IMR-90 (cell line): ENCODE results near the gene MEGF6. TPM values are rescaled to one million over a fixed set of nuclear protein-coding genes. Genes with fewer than 3 reads are reported as not detected.

Source experiments
- ATAC-seq: fragments of 200-7000 bp; cut with Tn5 transposase; 2 replicates; pipeline ENCODE4 v1.9.1; 2020; ENCODE audit warnings: low read depth, mild to moderate bottlenecking, moderate library complexity
- BruUV-seq: library from RNA; stranded (reverse); fragments of 400-500 nt; replicated peaks from 2 replicates; lab custom pipeline; 2021; lab: Mats Ljungman, UMichigan
- CTCF ChIA-PET: fragments of 300-600 bp; formaldehyde crosslinking; extraction: SDS; loops from one replicate; lab custom pipeline; 2021; ENCODE audit warnings: antibody characterized with exemption; lab: Yijun Ruan, JAX
- POLR2A ChIA-PET: fragments of 300-600 bp; sonication (Branson Sonifier 250); formaldehyde crosslinking; loops from one replicate; lab custom pipeline; 2022; ENCODE audit warnings: antibody characterized with exemption; ENCODE audit not compliant: unreplicated experiment; lab: Charles Lee
- DNase-seq: peaks from one replicate; pipeline ENCODE4 v3.0.0; 2013
- H2AFZ ChIP-seq: replicated peaks from 2 replicates; pipeline ENCODE3; 2013; ENCODE audit warnings: low read length, mild to moderate bottlenecking; ENCODE audit not compliant: poor library complexity
- H2AK5ac ChIP-seq: 2 replicates; pipeline ENCODE4 v1.6.1; 2013; ENCODE audit warnings: low read depth, low read length, inconsistent platforms
- H2AK9ac ChIP-seq: replicated peaks from 2 replicates; pipeline ENCODE3; 2013; ENCODE audit warnings: mild to moderate bottlenecking, low read depth, low read length, moderate library complexity; ENCODE audit not compliant: poor library complexity
- H2BK120ac ChIP-seq: 2 replicates; pipeline ENCODE4 v1.6.1; 2013; ENCODE audit warnings: low read depth, low read length, inconsistent platforms
- H2BK15ac ChIP-seq: 3 replicates; pipeline ENCODE4 v1.6.1; 2013; ENCODE audit warnings: low read depth, low read length, inconsistent platforms
- H2BK20ac ChIP-seq: 2 replicates; pipeline ENCODE4 v1.6.1; 2013; ENCODE audit warnings: low read depth, mild to moderate bottlenecking, inconsistent platforms, low read length, moderate library complexity
- H2BK5ac ChIP-seq: 2 replicates; pipeline ENCODE4 v1.6.1; 2013; ENCODE audit warnings: mild to moderate bottlenecking, low read depth, low read length, inconsistent platforms; ENCODE audit not compliant: poor library complexity, severe bottlenecking
- H3K14ac ChIP-seq: replicated peaks from 2 replicates; pipeline ENCODE4 v1.6.1; 2013; ENCODE audit warnings: low read depth, low read length, inconsistent platforms
- H3K18ac ChIP-seq: 2 replicates; pipeline ENCODE4 v1.6.1; 2013; ENCODE audit warnings: low read depth, low read length, control low read depth
- H3K23ac ChIP-seq: 2 replicates; pipeline ENCODE4 v1.6.1; 2013; ENCODE audit warnings: low read depth, low read length, inconsistent platforms
- H3K27ac ChIP-seq: 2 replicates; pipeline ENCODE4 v1.5.1; 2013; ENCODE audit warnings: mild to moderate bottlenecking, control low read depth, low read length; ENCODE audit not compliant: insufficient read depth
- H3K27me3 ChIP-seq: 2 replicates; pipeline ENCODE4 v1.6.1; 2013; ENCODE audit warnings: low read length; ENCODE audit not compliant: control insufficient read depth, insufficient read depth
- H3K36me3 ChIP-seq: 2 replicates; pipeline ENCODE4 v1.6.1; 2013; ENCODE audit warnings: low read length, mixed read lengths; ENCODE audit not compliant: control insufficient read depth, insufficient read depth
- H3K4ac ChIP-seq: 2 replicates; pipeline ENCODE4 v1.6.1; 2013; ENCODE audit warnings: low read depth, low read length, inconsistent platforms
- H3K4me1 ChIP-seq: 2 replicates; pipeline ENCODE4 v1.6.1; 2013; ENCODE audit warnings: low read length, mixed read lengths; ENCODE audit not compliant: control insufficient read depth, insufficient read depth
- H3K4me2 ChIP-seq: 2 replicates; pipeline ENCODE4 v1.6.1; 2013; ENCODE audit warnings: low read depth, mild to moderate bottlenecking, control low read depth, low read length, moderate library complexity
- H3K4me3 ChIP-seq: 2 replicates; pipeline ENCODE4 v1.5.1; 2013; ENCODE audit warnings: low read depth, mild to moderate bottlenecking, control low read depth, low read length, moderate library complexity; ENCODE audit not compliant: insufficient read depth
- H3K56ac ChIP-seq: 2 replicates; pipeline ENCODE4 v1.6.1; 2013; ENCODE audit warnings: low read length, inconsistent platforms; ENCODE audit not compliant: insufficient read depth; ENCODE audit errors: extremely low read depth
- H3K79me1 ChIP-seq, 2 experiments: 2 replicates each; pipeline ENCODE4 v1.6.1; 2013; ENCODE audit warnings: low read length in 2 of 2, inconsistent platforms in 1 of 2, low read depth in 1 of 2
- H3K9ac ChIP-seq: 2 replicates; pipeline ENCODE4 v1.6.1; 2013; ENCODE audit warnings: low read depth, low read length, control low read depth
- H3K9me1 ChIP-seq: 2 replicates; pipeline ENCODE4 v1.6.1; 2013; ENCODE audit warnings: low read length, inconsistent platforms; ENCODE audit not compliant: insufficient read depth
- H3K9me3 ChIP-seq: 2 replicates; pipeline ENCODE4 v1.6.1; 2013; ENCODE audit warnings: low read length; ENCODE audit not compliant: control insufficient read depth, insufficient read depth
- H4K20me1 ChIP-seq: 2 replicates; pipeline ENCODE4 v1.6.1; 2013; ENCODE audit warnings: low read length, inconsistent platforms; ENCODE audit not compliant: insufficient read depth
- H4K5ac ChIP-seq: 2 replicates; pipeline ENCODE4 v1.6.1; 2013; ENCODE audit warnings: mild to moderate bottlenecking, low read depth, low read length, control low read depth
- H4K8ac ChIP-seq, 2 experiments: 2 replicates each; pipeline ENCODE4 v1.6.1; 2013; ENCODE audit warnings: low read depth in 2 of 2, low read length in 2 of 2, control low read depth in 1 of 2, inconsistent platforms in 1 of 2
- H4K91ac ChIP-seq: 2 replicates; pipeline ENCODE4 v1.6.1; 2013; ENCODE audit warnings: low read depth, low read length, inconsistent platforms; ENCODE audit not compliant: insufficient read depth
- CHD1 ChIP-seq: IDR thresholded peaks from 2 replicates; pipeline ENCODE4 v1.6.1; 2012; ENCODE audit warnings: low read depth, low read length, improper control_type of control experiment
- WGBS, 2 experiments: methylation state at CpG; one replicate each; pipeline versions ENCODE4 v1.1.5 to v1.1.7; 2013; ENCODE audit warnings: missing lambda C conversion rate in 2 of 2; ENCODE audit not compliant: insufficient read length in 1 of 2; ENCODE audit errors: extremely low coverage in 2 of 2; 5-methylcytosine and 5-hydroxymethylcytosine counted together
- dilution Hi-C: fragments of 300-500 bp; cut with HindIII; formaldehyde crosslinking; loops from one replicate; pipeline ENCODE4 v1.14.3; 2018; ENCODE audit warnings: low sequenced_read_pairs; ENCODE audit not compliant: unreplicated experiment
- in situ Hi-C: fragments of 300-500 bp; cut with MboI; formaldehyde crosslinking; loops from 3 replicates; pipeline ENCODE4 v1.14.3; 2019; ENCODE audit warnings: low sequenced_read_pairs, inconsistent platforms, mixed read lengths
- intact Hi-C: fragments of 100-400 bp; cut with micrococcal nuclease; formaldehyde crosslinking; loops from 2 replicates; pipeline ENCODE4 v1.10.0; 2022
- polyA plus RNA-seq, 3 experiments: library from polyadenylated mRNA; depleted of rRNA; stranded (reverse); fragments of >200 nt; gene quantifications; 2 replicates each; pipeline ENCODE4 v1.2.3, GENCODE V29; 2012; ENCODE audit warnings: low replicate concordance in 1 of 3
- total RNA-seq: library from RNA; depleted of rRNA; stranded (reverse); fragments of >200 nt; gene quantifications from 2 replicates; pipeline ENCODE4 v1.2.3, GENCODE V29; 2012

MEGF6 gene
- total and polyA plus RNA-seq, 2 of the 4 experiments (the other 2 are of a cell fraction) = 0.72 to 4.1 TPM

GRCh38 chr1:3568815-3569435 is 42.4 kb downstream of the MEGF6 start:
- no peaks in the 10 kb centered on the region for H3K4me1 ChIP-seq
- no peak overlapping the region for H3K18ac ChIP-seq
- WGBS, 2 experiments = 80% methylated on average over 4 of the region's 13 CpGs; no CpG with 5 or more reads in 1 of the 2 experiments
- H3K36me3 ChIP-seq = no peaks in the 10 kb centered on the region
- H4K5ac ChIP-seq = no peak overlapping the region
- dilution Hi-C loops (no loop called here), in situ Hi-C loops (no loop called here), intact Hi-C loops (loop anchor here (10.0 kb wide), 1 partner anchor 156 kb away; no protein-coding TSS in a partner anchor)
- no peak overlapping the region for H3K9ac ChIP-seq
- no peak overlapping the region for H2BK20ac ChIP-seq
- H3K79me1 ChIP-seq = no peaks in the 10 kb centered on the region
- no peak overlapping the region for H2AFZ ChIP-seq
- ATAC-seq (no peak), DNase-seq (no peak)
- H3K27ac ChIP-seq = no peak overlapping the region
- no peak overlapping the region for H3K4me3 ChIP-seq
- H4K8ac ChIP-seq = no peak overlapping the region
- ChIA-PET CTCF (interaction anchor here (1.0 kb wide), 1 partner anchor 50 kb away, joined by 3 read pairs; no protein-coding TSS in a partner anchor), POLR2A (no interaction called here)
- H3K23ac ChIP-seq = no peak overlapping the region
- no peak overlapping the region for H2BK5ac ChIP-seq
- no peak overlapping the region for H2BK120ac ChIP-seq
- no peak overlapping the region for H2BK15ac ChIP-seq
- H3K14ac ChIP-seq = no peak overlapping the region
- H3K27me3 ChIP-seq = peaks cover 8% of the 10 kb centered on the region; the same call in 1 of the 2 replicates
- TF ChIP-seq CHD1 = no peak
- H3K56ac ChIP-seq = no peak overlapping the region
- H2AK5ac ChIP-seq = no peak overlapping the region
- H3K4me2 ChIP-seq = no peak overlapping the region
- no peaks in the 10 kb centered on the region for H3K9me3 ChIP-seq
- H3K4ac ChIP-seq = no peak overlapping the region
- BruUV-seq = no TSS peak
- H3K9me1 ChIP-seq = no peaks in the 10 kb centered on the region
- H4K20me1 ChIP-seq = no peaks in the 10 kb centered on the region
- no peak overlapping the region for H2AK9ac ChIP-seq
- H4K91ac ChIP-seq = no peak overlapping the region
